H1 (cell line): ENCODE results near the gene TEX38. TPM values are rescaled to one million over a fixed set of nuclear protein-coding genes. Genes with fewer than 3 reads are reported as not detected.

Experiments
- CHD7 ChIP-seq: fragments of 300-600 bp; sonication (generic); IDR thresholded peaks from 2 replicates; pipeline ENCODE4 v1.7.1; 2012; ENCODE audit warnings: low read length, moderate library complexity, mild to moderate bottlenecking, inconsistent platforms; ENCODE audit not compliant: insufficient replicate concordance
- polyA plus RNA-seq, 7 experiments: library from polyadenylated mRNA; depleted of rRNA in 3 of 7; stranded (reverse) in 5 of 7; unstranded in 2 of 7; fragments of >200 nt in 5 of 7; fragments of 200-250 nt in 2 of 7; gene quantifications; 1 replicate in 5 of 7; 2 replicates in 1 of 7; 4 replicates in 1 of 7; pipeline versions ENCODE4 v1.2.1 to v1.2.3, GENCODE V29; 2011 to 2013; ENCODE audit warnings: missing spikeins in 2 of 7, mixed read lengths in 2 of 7
- total RNA-seq: library from RNA; stranded (reverse); fragmentation: NEBNext Ultra II Directional; extraction: Animal tissue kit (Norgen Biotek cat#: 25700); gene quantifications from 2 replicates; pipeline ENCODE4 v1.2.1, GENCODE V29; 2021

The TEX38 gene
- total and polyA plus RNA-seq, 2 of the 8 experiments (the other 6 are each of a cell fraction or from before 2014, with no cell fraction given), result 0.33 TPM; not detected in 1

- TF ChIP-seq CHD7, result no peak
- TF ChIP-seq, all 59 proteins: peak for 0
These were observed 32.7 kb upstream of the TEX38 start (continued) for GRCh38 chr1:46638921-46639320.
